ENCODE results near the gene NNAT.
"Not testable (repeated sequence)": the region's sequence is repeated elsewhere in the genome, so short reads cannot be mapped to it uniquely, and the experiment has no call there.

NNAT gene

DNA sequence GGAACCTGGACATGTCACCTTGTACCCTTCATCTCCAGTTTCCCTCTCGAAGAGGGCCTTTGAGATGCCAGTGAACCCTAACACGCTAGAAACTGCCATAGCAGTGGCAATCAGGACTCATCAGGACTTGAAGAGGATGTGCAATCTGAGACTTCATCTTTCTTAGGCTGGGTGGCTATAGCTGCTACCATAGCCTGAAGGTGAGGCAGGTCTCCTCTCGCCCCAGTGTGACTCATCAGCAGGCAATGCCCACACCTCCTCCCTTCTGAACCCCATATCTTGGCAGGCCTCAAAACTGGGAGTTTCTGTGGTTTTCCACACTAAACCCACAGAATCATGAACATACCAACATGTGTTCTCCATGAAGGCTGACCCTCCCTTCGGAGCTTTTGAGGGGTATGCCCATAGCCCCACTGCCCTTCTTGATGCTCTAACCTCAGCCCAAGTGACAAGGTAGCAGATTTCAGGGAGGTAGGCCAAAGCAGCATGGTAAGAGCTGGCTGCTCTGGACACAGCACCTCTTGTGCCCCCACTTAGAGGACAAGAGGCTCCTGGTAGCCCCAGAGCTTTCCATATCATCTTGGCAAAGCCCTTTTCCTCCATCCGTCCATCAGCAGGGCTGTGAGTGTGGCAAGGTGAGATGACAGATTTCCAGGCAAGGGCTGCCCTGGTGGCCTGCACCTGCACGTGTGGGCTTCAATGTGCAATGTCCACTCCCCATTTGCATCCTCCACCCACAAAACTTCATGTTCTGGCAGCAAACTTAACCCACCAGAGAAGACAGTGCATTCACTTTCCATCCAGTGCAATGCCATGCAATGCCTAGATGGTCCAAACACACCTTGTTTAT is 4.0 kb downstream of the NNAT start:
- peak in 1 of 2 donors; percentile 19 for ATAC-seq

DNA sequence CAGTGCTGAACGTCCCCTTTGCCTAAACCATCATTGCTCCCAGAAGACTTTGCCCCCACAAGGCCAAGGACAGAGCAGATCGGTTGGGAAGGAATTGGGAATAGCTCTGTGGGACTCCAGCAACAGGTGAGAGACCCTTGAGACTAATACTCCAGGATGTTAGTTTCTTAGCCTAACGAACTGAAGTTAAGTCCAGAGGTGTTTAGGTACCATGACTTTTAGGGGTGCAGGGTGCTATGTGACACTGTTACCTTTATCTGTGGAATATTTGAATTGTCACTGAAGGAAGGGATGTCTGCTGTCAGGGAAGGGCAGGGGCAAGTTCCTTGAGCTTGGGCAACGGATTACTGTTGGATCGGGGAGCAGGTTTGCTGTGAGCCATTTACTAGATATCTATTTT is 4.8 kb downstream of the NNAT start:
- no peak for ATAC-seq

DNA sequence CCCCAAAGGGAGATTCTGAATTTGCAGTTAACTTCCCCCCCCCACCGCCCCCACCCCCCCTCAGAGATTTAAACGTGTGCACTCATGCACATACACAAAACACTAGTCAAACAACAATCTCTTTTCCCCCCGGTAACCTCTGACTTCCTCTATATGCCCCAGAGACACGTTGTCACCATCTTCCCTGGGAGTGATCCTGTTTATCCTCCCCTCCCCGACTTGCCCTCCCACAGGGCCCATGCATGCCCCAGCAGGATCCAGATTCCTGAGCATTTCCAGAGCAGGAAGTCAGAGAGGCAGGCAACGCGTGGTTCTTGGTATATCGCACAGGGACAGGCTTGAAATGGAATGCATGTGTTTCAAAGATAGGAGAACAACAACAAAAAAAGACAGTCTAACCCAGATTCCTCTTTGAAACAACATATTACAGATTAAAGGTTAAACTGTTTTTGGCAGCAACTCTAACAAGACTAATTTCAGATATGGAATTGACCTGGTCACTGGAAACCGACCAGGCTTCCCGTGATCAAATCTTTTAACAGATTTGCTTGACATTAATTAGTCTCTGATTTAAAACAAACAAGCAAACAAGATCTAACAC is 5.3 kb downstream of the NNAT start:
- ATAC-seq = no peak

DNA sequence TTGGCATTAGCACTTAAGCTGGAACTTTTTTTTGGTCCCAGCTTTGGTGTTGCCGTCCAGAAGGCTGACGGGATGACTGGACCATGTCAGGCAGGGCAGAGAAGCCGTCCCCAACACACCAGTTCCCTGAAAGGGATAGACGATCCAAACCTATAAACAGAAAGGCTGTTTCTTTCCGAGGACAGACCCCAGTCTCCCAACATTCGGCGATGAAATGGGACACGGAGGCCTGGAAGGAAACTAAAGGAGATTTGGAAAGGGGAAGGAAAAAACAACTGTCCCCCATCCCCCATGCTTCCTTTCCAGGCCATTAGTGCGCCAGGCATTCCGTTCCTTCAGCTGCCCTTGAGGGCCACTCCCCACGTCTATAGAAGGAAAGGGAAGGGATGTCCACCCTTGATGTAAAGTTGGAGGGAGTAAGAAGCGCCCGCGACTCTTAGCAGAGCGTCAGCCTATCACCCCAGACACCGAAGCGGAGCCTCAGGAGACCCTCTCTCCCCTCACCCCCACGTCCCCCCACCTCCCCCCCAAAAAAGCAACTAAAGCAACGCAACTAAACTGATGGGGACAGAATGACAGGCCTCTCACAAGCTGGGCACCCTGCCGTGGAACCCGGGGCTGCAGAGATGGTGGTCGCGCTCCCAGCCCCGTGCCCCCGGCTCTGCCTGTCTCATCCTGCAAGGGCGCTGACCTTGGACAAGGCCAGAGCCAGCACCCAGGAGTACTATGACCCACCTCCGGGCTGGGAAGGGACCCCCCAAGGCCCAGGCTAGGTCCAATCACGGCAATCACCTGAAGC is 6.0 kb downstream of the NNAT start:
- ATAC-seq = no peak

DNA sequence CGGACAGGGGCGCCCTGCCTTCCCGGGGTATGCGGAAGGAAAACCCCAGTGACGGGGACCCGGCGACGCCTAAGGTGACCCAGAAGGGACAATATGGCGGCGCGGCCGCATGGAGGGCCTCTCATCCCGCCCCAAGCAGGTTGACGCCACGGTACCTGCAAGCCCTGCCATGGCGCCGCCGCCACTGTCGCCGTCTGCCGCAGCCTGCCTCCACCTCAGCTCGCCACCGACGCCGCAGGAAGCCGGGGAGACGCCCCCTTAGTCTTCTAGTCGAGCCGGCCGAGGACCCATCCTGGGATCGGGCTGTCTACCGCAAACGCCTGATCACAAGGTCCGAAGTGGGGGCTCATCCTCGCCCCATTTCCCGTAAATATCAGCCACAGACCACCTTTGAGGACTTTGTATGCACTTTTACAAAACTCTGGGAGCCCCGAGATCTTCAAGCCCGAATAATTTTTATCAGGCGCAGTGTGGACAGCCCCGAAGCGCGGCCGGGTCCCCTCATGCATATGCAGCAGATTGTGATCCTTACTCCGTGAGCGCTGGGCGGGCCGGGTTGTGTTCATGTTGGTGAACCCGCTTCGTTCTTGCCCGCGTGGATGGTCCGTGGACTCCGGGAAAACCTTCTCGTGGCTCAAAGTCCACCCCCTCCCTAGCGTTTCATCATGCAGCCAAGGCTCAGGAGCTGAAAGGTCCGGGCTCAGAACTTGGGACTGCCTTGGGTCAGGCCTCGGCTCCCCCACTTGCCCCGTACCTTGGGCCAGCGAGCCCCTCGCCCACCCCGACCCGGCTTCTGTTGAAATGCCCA is 6.8 kb downstream of the NNAT start, which contains the start of gene BLCAP:
Gene BLCAP (minus strand): TSS at position 239 of the 808 bp plus-strand sequence. CDS start 8,702 bp downstream, outside the sequence.
- ATAC-seq = peak; percentile 93

DNA sequence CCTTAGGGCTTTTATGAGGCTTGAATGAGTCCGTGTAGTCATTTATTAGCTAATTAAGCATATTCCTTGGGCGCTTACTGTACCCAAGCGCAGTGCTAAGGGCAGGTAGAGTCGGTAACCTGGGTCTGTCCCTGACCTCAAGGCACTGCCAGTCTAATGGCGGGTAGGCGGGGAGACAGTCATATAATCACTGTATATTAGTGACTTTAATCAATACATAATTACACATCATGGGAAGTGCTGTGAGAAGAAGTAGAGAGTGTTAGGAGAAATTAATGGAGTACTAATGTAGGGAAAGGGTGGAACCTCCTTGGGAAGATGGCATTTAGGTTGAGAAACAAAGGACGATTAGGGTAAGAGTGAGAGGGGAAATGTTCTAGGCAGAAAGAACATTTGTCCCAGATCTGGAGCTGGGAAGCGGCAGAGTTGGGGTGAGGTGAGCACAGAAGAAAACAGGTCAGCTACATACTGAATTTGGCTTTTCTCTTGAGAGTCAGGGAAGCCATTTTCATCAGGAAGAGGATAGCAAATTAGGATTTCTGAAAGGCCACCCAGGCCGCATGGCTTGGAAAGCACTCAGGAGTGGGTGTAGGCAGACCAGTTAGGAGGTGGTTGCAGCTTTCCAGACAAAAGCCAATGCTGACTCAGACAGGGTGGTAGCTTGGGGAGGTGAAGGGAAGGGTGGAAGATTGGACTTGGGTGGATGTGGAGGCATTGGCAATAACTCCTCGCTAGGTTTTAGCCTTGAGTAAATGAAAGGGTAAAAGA is 7.6 kb downstream of the NNAT start:
- ATAC-seq = peak; percentile 8 to 11

DNA sequence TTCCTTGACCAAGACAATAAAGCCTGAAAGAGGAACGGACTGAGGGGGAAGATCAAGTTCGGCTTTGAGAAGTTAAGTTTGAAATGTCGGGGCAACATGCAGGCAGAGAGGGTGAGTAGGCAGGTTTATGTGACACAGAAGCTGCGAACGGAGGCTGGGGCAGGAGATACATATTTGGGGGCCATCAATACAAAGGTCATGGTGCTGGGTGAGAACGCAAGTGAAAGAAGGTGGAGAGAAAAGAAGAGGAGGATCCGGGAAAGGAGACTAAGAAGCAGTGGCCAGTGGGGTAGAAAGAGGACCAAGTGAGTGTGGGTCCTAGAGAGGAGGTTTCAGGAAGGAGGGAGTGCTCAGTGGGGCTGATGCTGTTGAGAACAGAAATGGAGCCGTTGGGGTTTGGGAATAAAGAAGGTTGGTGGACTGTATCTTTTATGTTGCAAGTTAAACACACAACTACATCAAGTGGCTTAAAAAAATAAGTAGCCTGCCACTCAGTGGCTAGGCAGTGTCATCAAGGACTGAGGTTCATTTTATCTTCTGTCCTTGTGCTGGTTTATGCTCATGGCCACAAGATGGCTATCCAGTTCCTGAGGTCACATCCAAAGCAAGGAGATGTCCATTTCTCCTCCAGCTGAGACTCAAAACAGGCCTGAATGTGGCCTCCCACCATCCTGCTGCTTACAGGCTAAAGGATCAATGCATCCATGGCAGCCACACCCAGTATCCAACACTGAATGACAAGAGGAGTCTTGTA is 8.3 kb downstream of the NNAT start:
- ATAC-seq = no peak

DNA sequence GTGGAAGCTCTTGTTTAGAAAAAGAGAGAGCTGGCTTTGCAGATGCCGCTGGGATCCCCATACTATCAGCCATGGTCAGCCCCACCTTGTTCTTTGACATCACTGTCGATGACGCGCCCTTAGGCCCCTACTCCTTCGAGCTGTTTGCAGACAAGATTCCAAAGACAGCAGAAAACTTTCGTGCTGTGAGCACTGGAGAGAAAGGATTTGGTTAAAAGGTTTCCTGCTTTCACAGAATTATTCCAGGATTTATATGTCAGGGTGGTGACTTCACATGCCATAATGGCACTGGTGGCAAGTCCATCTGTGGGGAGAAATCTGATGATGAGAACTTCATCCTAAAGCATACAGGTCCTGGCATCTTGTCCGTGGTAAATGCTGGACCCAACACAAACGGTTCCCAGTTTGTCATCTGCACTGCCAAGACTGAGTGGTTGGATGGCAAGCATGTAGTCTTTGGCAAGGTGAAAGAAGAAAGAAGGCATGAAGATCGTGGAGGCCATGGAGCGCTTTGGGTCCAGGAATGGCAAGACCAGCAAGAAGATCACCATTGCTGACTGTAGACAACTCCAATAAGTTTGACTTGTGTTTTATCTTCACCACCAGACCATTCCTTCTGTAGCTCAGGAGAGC is 9.0 kb downstream of the NNAT start:
- no peak for ATAC-seq

DNA sequence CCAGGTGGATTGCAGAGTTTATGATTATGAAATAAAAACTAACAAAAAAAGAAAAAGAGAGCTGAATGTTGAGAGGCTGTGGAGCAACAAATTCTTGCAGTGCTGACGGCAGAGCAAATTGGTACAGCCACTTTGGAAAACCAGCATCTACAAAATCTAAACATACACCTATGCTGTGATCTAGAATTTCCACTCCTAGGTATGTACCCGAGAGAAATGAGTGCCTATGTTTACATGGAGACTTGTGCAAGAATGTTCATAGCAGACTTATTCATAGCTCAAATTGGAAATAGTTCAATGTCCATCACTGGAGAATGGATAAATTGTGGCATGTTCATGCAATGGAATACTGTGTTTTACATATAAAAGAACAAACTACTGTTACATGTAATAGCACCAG is 9.6 kb downstream of the NNAT start:
- no peak for ATAC-seq

DNA sequence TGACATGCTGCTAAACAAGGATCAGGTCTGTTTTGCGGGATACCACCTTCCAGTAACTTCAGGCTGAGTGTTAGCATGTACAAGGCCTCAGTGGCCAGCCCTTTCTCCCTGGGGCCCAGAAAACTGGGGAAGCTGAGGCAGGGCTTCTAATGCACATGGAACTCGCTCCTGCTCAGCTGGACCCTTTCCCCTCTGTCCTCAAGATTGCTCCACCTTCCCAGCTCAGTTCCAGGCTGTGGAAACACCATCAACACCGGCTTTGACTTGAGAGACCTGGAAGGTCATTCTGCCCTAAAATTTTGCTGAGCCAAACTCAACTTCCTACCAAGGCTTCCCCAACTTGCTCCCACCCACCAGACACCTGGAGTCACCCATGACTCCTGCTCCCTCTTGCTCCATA is 10.8 kb downstream of the NNAT start:
- no peak for ATAC-seq

DNA sequence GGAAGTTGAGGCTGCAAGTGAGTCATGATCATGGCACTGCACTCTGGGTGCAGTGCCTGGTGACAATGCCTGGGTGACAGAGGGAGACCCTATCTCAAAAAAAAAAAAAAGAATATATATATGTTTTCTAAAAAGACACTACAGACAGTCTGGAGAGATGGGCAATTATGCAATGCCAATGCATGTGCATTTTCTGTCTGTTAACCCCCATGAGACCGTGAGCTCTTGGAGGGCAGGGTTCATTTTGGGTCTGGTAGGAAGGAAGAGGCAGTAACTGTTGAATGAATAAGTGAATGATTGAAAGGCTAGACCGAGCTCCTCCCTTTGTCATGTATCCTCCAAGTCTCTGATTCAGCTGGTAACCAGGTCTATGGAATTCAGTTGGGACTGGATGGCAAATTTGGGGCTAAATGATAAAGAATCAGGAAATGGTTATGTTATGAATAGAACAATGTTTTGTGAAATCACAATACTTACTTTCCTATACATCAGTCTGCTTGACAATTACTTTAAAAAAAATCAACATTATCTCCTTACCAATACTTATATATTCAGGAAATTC is 12.2 kb downstream of the NNAT start:
- ATAC-seq = no peak

DNA sequence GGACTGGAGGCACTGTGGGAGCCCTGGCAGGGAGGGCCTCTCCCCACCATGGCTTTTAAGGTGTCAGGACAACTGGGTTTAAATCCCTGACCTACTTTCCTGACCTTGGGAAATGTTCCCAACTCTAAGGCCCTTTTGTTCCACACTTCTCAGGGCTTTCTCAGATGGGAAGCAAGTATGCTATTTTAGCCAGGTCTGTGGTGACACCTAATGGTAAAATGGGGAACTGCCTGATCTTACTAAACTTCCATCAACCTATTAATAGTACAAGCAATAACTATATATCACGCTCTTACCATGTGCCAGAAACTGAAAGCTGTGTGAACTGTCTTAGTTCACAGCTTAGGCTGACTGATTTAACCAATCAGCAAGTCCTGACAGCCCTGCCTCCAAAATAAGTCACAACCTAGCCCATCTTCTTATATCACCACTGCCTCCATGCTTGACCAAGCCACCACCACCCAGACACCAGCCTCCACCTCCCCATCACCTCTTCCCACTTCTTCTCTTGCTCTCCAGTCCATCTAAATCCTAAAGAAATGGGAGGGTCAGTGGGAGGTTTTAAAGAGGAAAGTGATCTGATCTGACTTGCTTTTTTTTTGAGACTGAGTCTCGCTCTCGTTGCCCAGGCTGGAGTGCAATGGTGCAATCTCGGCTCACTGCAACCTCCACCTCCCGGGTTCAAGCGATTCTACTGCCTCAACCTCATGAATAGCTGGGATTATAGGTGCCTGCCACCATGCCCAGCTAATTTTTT is 13.5 kb downstream of the NNAT start:
- ATAC-seq = peak; percentile 100

DNA sequence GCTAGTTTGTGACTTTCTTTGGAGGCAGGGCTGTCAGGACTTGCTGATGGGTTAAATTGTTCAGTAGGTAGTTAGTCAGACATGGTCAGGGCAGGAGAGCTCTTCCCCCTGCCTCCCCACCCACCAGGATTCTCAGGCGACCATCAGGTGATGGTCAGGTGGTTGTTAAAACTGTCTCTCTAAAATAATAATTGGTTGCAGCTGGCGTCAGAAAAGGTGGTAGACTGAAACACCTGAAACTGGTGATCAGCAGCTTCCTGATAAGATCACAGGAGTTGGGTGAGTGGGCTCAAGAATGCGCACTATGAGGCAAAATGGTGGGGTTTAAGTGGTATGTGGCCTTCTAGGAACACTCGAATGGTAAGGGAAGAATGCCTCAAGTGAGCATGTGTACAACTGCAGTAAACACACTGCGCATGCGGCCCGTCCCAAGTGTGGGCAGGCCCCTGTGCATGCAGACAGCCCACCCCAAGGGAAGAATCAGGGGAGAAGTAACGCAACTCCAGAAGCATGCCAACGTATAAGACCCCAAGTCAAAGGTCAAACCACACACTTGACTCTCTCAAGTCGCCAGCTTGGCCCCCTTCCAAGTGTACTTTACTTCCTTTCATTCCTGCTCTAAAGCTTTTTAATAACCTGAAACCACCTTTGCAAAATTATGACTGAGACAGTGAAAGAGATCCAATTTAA is 14.5 kb downstream of the NNAT start:
- ATAC-seq = no peak

DNA sequence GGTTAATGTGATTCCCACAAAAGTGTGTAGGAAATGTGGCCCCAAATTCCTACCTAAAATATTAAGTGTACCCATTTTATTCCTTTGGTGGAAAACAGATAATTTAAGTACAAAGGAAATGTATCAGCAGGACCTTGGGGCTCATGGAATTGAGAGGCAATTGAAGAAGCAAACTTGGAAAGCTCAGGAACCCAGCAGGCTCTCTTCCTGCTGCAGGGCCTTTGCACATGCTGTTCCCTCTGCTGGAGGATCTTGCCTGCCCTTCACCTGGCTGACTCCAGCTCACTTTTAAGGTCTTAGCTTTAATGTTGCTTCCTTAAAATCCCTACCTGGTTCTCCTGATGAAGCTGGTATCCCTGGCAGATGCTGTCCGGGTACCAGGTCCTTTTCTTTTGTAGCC is 16.5 kb downstream of the NNAT start:
- no peak for ATAC-seq

DNA sequence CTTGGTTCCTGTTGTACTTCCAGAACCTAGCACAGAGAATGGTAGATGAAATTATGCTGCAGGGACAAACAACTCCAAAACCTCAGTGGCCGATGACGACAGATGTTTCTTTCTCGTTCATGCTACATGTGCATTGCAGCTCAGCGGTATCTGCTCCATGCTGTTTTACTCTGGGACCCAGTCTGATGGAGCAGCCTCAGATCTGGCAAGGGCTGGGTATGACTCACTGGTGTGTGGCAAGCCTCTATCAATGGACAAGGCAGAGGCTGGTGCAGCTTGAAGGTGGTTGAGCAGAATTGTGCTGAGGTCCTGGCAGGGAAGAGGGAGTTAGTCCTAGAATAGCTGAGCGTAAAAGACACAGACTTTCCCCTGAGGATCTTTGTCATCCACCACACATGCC is 17.0 kb downstream of the NNAT start:
- ATAC-seq = no peak

DNA sequence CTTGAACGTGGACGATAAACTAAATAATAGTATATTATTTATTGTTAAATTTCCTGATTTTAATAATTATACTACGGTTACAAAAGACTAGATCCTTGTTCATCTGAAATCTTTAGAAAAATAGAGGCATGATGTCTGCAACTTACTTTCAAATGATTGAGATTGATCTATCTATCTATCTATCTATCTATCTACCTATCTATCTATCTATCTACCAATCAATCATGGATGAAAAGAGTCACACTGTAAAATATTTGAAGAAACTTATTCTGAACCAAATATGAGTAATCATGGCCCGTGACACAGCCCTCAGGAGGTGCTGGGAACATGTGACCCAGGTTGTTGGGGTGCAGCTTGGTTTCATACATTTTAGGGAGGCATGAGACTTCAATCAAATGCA is 18.4 kb downstream of the NNAT start:
- ATAC-seq = no peak

DNA sequence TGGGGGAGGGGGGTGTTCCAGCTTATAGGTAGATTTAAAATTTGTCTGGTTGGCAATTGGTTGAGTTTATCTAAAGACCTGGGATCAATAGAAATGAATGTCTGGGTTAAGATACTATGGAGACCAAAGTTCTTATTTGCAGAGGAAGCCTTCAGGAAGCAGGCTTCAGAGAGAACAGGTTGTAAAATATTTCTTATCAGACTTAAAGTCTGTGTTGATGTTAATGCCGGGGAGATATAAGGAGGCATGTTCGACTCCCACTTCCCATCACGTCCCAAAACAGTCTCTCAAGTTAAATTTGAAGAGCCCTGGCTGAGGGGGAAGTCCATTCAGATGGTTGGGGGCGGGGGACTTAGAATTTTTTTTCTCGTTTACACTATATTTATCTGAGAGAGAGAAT is 19.0 kb downstream of the NNAT start:
- no peak for ATAC-seq

DNA sequence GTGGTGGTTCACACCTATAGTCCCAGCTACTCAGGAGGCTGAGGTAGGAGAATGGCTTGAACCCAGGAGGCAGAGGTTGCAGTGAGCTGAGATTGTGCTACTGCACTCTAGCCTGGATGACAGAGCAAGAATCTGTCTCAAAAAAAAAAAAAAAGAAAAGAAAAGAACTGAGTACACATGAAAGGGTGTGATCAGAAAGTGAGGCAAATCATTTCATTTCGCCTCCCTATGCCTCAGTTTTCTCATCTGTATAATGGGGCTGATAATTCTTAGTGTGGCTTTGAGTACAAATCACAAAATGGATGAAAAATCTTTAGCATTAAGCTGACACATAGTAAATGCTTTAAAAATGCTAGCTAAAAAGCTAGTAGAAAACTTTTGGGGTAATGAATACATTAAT is 19.8 kb downstream of the NNAT start:
- not testable (repeated sequence) for ATAC-seq

DNA sequence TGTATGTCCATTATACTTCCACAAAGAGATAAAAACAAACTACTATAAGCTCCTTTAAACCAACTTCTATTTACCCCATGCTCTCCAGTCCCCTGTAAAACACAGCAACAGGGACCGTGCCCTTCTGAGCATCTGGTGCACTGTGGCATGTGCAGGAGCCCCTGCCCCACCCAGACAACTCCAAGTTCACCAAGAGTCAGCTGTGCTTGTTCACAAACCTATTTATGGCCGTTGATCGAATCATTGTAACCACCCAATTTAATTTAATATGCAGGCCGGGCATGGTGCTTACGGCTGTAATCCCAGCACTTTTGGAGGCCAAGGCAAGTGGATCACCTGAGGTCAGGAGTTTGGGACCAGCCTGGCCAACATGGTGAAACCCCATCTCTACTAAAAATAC is 20.3 kb downstream of the NNAT start:
- no peak for ATAC-seq
